ENCODE measurements around the gene TAF8.

DNA sequence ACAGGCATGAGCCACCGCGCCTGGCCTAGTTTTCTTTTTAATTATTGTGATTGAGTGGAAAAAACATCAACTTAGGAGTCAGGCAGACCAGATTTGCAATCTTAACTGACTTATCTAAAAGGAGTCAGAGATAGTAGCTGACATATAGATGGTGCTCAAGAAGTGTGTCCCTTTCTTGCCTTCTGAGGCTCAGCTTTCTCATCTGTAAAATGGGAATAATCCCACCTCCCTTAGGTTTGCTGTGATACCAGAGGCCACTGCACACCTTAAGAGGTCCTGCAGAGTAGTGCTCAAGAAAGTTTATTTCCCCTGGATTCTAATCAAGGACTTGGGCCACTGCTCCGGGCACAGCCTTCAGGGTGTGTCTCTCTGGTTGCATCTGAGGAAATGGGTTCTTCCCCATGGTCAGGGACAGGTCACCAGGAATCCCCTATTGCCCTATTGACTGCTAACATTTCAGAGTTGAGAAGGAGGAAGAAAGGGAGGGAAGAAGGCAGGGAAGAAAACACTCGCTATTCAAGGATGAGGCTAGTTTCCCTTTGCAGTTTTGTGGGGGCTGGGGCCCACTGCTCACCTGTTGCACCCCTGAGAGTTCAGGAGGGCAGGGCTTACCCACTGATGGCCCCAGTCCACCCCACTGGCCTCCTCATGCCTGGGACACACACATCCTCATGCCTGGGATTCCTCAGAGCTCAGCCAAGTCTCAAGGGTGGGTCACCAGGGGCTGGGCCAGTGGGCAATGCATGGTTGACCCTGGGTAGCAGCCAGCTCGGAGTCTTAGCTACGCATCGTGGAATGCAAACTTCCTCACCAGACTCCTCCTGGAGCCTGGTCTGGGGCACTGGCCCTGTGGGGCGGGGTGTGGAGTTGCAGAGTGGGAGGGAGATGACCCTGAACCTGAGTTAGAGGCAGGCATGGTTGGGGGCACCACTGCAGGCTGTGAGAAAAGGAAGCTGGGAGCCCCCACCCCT is 70.9 kb downstream of the TAF8 start:
- TF ChIP-seq, protein P1, sequence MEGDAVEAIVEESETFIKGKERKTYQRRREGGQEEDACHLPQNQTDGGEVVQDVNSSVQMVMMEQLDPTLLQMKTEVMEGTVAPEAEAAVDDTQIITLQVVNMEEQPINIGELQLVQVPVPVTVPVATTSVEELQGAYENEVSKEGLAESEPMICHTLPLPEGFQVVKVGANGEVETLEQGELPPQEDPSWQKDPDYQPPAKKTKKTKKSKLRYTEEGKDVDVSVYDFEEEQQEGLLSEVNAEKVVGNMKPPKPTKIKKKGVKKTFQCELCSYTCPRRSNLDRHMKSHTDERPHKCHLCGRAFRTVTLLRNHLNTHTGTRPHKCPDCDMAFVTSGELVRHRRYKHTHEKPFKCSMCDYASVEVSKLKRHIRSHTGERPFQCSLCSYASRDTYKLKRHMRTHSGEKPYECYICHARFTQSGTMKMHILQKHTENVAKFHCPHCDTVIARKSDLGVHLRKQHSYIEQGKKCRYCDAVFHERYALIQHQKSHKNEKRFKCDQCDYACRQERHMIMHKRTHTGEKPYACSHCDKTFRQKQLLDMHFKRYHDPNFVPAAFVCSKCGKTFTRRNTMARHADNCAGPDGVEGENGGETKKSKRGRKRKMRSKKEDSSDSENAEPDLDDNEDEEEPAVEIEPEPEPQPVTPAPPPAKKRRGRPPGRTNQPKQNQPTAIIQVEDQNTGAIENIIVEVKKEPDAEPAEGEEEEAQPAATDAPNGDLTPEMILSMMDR (IDR thresholded peaks at IDR 0.05): no peak
- TF ChIP-seq POLR2AphosphoS5 (IDR thresholded peaks at IDR 0.05) (no peak), POLR2A (IDR thresholded peaks at IDR 0.05; ENCODE audit: low read depth) (no peak)

Data from esophagus muscularis mucosa (tissue), 3 donors.